Mesothelial cell of epicardium (in vitro differentiated cells): ENCODE measurements around the gene PKP4. TPM values are rescaled to one million over a fixed set of nuclear protein-coding genes. Genes with fewer than 3 reads are reported as not detected.

Experiments
- DNase-seq, 2 experiments: peaks; one replicate each; pipeline ENCODE4 v3.0.0; 2021; ENCODE audit warnings: low spot score in 2 of 2; ENCODE audit not compliant: unreplicated experiment in 2 of 2
- H3K27ac Mint-ChIP-seq: 2 replicates; pipeline ENCODE4 v1.8.0; 2021; ENCODE audit warnings: mixed read lengths
- H3K27me3 Mint-ChIP-seq: 2 replicates; pipeline ENCODE4 v1.8.0; 2021; ENCODE audit warnings: low read depth, mixed read lengths
- H3K36me3 Mint-ChIP-seq: 2 replicates; pipeline ENCODE4 v1.8.0; 2021; ENCODE audit warnings: mixed read lengths
- H3K4me1 Mint-ChIP-seq: 2 replicates; pipeline ENCODE4 v1.8.0; 2021; ENCODE audit warnings: mixed read lengths
- H3K4me3 Mint-ChIP-seq: 2 replicates; pipeline ENCODE4 v1.8.0; 2021; ENCODE audit warnings: mild to moderate bottlenecking, moderate library complexity, mixed read lengths
- H3K9me3 Mint-ChIP-seq: 2 replicates; pipeline ENCODE4 v1.8.0; 2021; ENCODE audit warnings: mixed read lengths
- total RNA-seq: library from RNA; stranded (reverse); gene quantifications from 3 replicates; pipeline ENCODE4 v1.2.1, GENCODE V29; 2021
- TF ChIP-seq, protein P1 (sequence below): fragments of 200-600 bp; sonication (generic); IDR thresholded peaks from one replicate; pipeline ENCODE4 v1.5.0; 2021; ENCODE audit warnings: antibody characterized with exemption; ENCODE audit not compliant: unreplicated experiment

PKP4 gene
- total RNA-seq, 1 donor from 2014 or later, result 70.8 TPM

DNA sequence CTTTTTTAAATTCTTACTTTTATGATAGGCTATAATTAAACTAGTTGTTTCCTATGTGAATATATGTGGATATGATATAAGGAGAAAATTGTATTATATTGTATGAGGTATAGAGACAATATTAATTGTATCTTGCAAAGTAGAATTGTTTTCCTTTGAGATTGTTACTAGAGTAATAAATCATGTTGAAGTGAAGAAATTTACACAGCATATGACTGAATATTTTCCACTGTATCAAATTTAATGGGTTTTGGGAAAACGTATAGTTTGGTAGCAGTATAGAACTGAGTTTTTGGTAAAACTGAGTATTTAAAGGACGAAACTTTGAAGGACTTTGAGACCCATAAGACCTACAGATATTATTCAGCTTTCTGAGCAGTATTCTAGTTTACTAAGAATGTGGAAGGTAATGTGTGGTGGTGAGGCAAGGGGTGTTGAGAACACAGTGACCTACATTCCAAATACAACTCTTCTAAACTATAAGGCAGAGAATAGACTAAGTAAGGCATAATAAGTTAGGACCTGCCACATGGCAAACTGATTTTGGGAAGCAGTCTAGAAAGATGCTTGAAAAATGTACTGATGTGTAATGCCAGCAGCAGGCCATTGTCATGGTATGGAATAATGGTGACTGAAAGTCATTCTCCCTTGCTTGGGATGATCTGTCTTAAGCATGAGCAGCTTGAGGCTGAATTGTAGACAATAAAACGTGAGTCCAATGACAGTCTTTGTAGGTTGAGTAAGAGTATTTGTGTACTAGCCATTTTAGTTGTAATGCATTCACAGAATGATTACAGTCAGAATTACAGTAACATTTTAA is 29.6 kb downstream of the PKP4 start:
- no peak for DNase-seq
- Mint-ChIP-seq H3K9me3 (no peaks in the 10 kb centered on the region), H3K27ac (no peak overlapping the region), H3K36me3 (peaks cover 4% of the 10 kb centered on the region), H3K4me3 (no peak overlapping the region), H3K4me1 (peaks cover 14% of the 10 kb centered on the region), H3K27me3 (no peaks in the 10 kb centered on the region)
- TF ChIP-seq, protein P1, sequence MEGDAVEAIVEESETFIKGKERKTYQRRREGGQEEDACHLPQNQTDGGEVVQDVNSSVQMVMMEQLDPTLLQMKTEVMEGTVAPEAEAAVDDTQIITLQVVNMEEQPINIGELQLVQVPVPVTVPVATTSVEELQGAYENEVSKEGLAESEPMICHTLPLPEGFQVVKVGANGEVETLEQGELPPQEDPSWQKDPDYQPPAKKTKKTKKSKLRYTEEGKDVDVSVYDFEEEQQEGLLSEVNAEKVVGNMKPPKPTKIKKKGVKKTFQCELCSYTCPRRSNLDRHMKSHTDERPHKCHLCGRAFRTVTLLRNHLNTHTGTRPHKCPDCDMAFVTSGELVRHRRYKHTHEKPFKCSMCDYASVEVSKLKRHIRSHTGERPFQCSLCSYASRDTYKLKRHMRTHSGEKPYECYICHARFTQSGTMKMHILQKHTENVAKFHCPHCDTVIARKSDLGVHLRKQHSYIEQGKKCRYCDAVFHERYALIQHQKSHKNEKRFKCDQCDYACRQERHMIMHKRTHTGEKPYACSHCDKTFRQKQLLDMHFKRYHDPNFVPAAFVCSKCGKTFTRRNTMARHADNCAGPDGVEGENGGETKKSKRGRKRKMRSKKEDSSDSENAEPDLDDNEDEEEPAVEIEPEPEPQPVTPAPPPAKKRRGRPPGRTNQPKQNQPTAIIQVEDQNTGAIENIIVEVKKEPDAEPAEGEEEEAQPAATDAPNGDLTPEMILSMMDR, result no peak

DNA sequence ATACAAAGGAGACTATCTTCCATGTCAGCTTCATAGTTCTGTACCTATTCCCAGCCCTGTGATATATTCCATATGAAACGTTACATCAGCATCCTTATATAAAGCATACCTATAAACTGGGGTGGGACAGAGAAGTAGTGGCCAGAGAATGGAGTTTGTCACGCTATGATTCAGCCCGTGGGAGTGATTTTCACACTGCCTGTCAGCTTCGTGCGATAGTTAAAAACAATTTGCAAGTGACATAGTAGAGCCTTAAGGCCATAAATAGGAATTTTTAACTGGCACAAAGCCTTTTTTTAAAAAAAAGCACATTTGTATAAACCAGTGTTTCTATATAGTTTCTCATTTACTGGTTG is 30.2 kb downstream of the PKP4 start:
- no peak overlapping the region for H3K4me3 Mint-ChIP-seq
- DNase-seq, result no peak
- H3K27ac Mint-ChIP-seq, result no peak overlapping the region
- TF ChIP-seq, protein P1, result no peak
- no peaks in the 10 kb centered on the region for H3K27me3 Mint-ChIP-seq
- H3K36me3 Mint-ChIP-seq, result peaks cover 2% of the 10 kb centered on the region
- no peaks in the 10 kb centered on the region for H3K9me3 Mint-ChIP-seq
- H3K4me1 Mint-ChIP-seq, result peaks cover 14% of the 10 kb centered on the region

DNA sequence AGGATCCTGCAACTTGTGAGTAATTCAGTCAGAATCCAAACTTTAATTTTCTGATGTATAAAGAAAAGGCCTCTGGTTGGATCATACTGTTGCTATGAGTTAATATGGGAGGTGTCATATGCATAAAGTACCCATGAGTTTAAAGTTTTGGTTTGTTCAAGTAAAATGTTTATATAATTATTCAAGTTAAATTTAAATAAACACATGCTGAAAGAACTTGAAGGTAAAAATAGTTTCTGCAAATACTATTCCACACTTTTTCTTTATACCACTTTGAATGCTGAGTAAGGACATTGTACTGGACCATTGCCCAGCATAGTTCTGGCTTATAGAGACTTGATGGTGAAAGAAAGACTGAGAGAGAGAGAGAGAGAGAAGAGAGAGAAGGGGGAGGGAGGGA is 30.7 kb downstream of the PKP4 start:
- H3K4me1 Mint-ChIP-seq, result peaks cover 14% of the 10 kb centered on the region
- no peak for DNase-seq
- no peak overlapping the region for H3K27ac Mint-ChIP-seq
- H3K9me3 Mint-ChIP-seq, result no peaks in the 10 kb centered on the region
- no peak overlapping the region for H3K4me3 Mint-ChIP-seq
- TF ChIP-seq, protein P1, result no peak
- H3K27me3 Mint-ChIP-seq, result no peaks in the 10 kb centered on the region
- peaks cover 2% of the 10 kb centered on the region for H3K36me3 Mint-ChIP-seq

DNA sequence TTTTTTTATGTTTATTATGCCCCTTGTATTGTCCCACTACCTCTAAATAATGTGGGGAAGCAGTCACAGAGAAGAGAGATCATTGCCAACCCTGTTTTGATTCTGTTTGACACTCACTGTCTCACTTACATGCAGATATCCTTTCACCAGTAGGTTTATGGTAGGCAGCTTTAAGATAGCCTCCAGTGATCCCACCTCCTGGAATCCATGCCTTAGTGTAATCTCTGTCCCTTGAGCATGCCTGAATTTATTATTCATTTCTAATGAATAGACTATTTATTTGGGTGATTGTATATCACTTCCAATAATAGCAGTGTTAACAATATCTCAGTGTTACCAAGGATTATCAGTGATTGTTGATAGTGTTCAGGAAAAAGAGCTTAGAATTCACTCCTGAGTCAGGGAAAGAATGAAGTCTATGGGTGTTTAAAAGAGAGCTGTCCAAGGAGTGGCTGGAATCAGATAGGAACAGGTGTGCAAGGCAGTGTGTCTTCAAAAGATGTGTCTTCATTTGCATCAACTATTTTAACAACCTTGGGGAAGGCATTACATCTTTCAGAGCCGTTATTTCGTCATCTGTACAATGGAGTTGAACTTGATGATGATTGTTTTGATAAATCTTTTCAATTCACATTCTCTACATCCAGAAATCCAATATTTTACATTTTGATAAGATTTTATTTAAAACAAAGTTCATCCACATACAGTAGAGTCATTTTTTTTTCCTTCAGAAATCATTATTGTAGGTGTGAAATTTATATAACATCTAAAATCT is 31.9 kb downstream of the PKP4 start:
- H3K4me1 Mint-ChIP-seq, result peaks cover 14% of the 10 kb centered on the region

DNA sequence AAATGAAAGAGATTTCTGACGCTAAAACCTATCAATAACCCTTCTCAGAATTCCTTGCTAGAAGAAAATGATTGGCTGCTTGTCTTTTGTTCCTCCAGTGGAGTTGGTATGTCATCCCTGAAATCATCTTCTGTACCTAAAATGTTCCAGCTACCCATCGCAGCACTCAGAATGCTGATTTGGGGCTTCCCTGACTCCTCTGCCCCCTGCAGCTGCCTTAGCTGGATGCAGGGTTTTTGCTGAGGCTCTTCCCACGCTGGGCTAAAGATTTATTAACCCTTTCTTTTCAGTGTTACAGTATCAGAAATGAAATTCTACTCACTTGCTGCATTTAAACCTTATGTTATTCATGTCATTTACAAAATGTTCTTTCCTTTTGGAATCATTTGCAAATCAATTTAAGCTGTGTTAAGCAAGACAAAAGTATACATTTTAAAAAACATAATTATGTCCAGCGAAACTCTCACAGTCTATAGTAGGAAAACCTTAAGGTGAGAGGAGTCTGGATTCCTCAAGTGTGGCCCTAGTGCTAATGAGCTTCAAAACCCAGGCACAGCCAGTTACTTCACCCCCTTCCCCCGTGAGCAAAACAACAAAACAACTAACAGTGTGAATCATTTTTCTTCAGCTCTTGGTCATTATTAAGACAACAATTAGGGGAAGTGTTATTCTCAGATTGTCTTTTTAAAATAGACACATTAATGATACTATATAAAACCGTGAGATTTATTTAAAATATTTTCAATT is 32.8 kb downstream of the PKP4 start:
- no peak for DNase-seq
- Mint-ChIP-seq H3K4me1 (peaks cover 18% of the 10 kb centered on the region), H3K27me3 (no peaks in the 10 kb centered on the region), H3K9me3 (no peaks in the 10 kb centered on the region), H3K36me3 (no peaks in the 10 kb centered on the region), H3K4me3 (no peak overlapping the region), H3K27ac (no peak overlapping the region)
- TF ChIP-seq, protein P1, result no peak

More for the DNA sequence above, 31.9 kb downstream of the PKP4 start:
- H3K27ac Mint-ChIP-seq, result no peak overlapping the region
- H3K27me3 Mint-ChIP-seq, result no peaks in the 10 kb centered on the region
- peaks cover 2% of the 10 kb centered on the region for H3K36me3 Mint-ChIP-seq
- TF ChIP-seq, protein P1, result no peak
- no peak for DNase-seq
- no peaks in the 10 kb centered on the region for H3K9me3 Mint-ChIP-seq
- no peak overlapping the region for H3K4me3 Mint-ChIP-seq
